Spleen (tissue), 11 donors: ENCODE results near the gene TOP3A. TPM values are rescaled to one million over a fixed set of nuclear protein-coding genes. Genes with fewer than 3 reads are reported as not detected.

Experiments used
- DNase-seq: peaks from one replicate; pipeline ENCODE4 v3.0.0-alpha.2; 2020
- H3K27ac ChIP-seq, 8 donors: fragments of 200-600 bp; sonication (generic) in 7 of 8; 1 replicate in 4 of 8; 2 replicates in 4 of 8; pipeline versions ENCODE4 v1.5.0 to v1.8.0; 2016 to 2021; ENCODE audit warnings: inconsistent platforms in 4 of 8, mild to moderate bottlenecking in 4 of 8, moderate library complexity in 1 of 8
- H3K27me3 ChIP-seq, 7 donors: fragments of 200-600 bp; sonication (generic) in 6 of 7; replicated peaks in 1 of 7; 1 replicate in 4 of 7; 2 replicates in 3 of 7; pipeline versions ENCODE4 v1.5.0 to v1.8.0; 2016 to 2021; ENCODE audit warnings: inconsistent platforms in 3 of 7, mild to moderate bottlenecking in 1 of 7
- H3K36me3 ChIP-seq, 6 donors: fragments of 200-600 bp; sonication (generic) in 5 of 6; 1 replicate in 4 of 6; 2 replicates in 2 of 6; pipeline versions ENCODE4 v1.5.0 to v1.8.0; 2016 to 2021; ENCODE audit warnings: inconsistent platforms in 2 of 6
- H3K4me1 ChIP-seq, 6 donors: fragments of 200-600 bp; sonication (generic) in 5 of 6; 1 replicate in 3 of 6; 2 replicates in 3 of 6; pipeline versions ENCODE4 v1.5.0 to v1.8.0; 2016 to 2021; ENCODE audit warnings: inconsistent platforms in 3 of 6
- H3K4me3 ChIP-seq, 8 donors: fragments of 200-600 bp; sonication (generic) in 7 of 8; 1 replicate in 4 of 8; 2 replicates in 4 of 8; pipeline versions ENCODE4 v1.5.0 to v1.8.0; 2016 to 2021; ENCODE audit warnings: inconsistent platforms in 4 of 8, mild to moderate bottlenecking in 4 of 8, moderate library complexity in 2 of 8
- H3K9me3 ChIP-seq, 8 donors: fragments of 200-600 bp; sonication (generic) in 7 of 8; 1 replicate in 4 of 8; 2 replicates in 4 of 8; pipeline versions ENCODE4 v1.5.0 to v1.8.0; 2016 to 2021; ENCODE audit warnings: inconsistent platforms in 4 of 8
- CTCF ChIP-seq, 11 experiments: fragments of 200-600 bp in 7 of 11; fragments of 450-650 bp in 4 of 11; sonication (generic) in 4 of 11; IDR thresholded peaks in 8 of 11; conservative IDR thresholded peaks in 3 of 11; 1 replicate in 7 of 11; 2 replicates in 4 of 11; pipeline versions ENCODE4 v1.4.0 to v1.8.0; 2016 to 2021; ENCODE audit warnings: antibody characterized with exemption in 11 of 11, inconsistent platforms in 4 of 11, mild to moderate bottlenecking in 1 of 11
- POLR2A ChIP-seq, 3 donors: fragments of 450-650 bp; IDR thresholded peaks; one replicate each; pipeline ENCODE4 v1.5.1; 2017; ENCODE audit warnings: antibody characterized with exemption in 3 of 3, mild to moderate bottlenecking in 1 of 3
- POLR2AphosphoS5 ChIP-seq, 3 donors: sonication (generic); formaldehyde crosslinking; IDR thresholded peaks; one replicate each; pipeline ENCODE4 v1.5.1; 2017; ENCODE audit warnings: antibody characterized with exemption in 3 of 3
- WGBS, 5 donors: extraction: QIAGEN DNeasy Blood & Tissue Kit in 3 of 5; methylation state at CpG; one replicate each; pipeline versions ENCODE4 v1.1.5 to v1.1.7; 2013 to 2018; 5-methylcytosine and 5-hydroxymethylcytosine counted together
- intact Hi-C: fragments of 100-400 bp; cut with DNase I; formaldehyde crosslinking; loops from one replicate; pipeline ENCODE4 v1.15.0; 2023; ENCODE audit warnings: low total_unique reads
- microRNA-seq, 3 donors: library from miRNA; unstranded; fragments of <30 nt; microRNA quantifications; one replicate each; pipeline versions ENCODE4 to v1.1.0, GENCODE V29; 2019 to 2020
- polyA plus RNA-seq, 3 donors: library from polyadenylated mRNA; stranded (reverse); fragments of 200-250 nt; gene quantifications; one replicate each; pipeline ENCODE4 v1.2.1, GENCODE V29; 2013
- total RNA-seq, 7 donors: library from RNA; depleted of rRNA in 3 of 7; stranded (reverse); fragments of >200 nt in 3 of 7; fragmentation: NEBNext Ultra II Directional in 4 of 7; extraction: Animal tissue kit (Norgen Biotek cat#: 25700) in 4 of 7; gene quantifications; one replicate each; pipeline versions ENCODE4 v1.1.0 to v1.2.1, GENCODE V29; 2016 to 2021
- donor health status: healthy with polysubstance abuse.
- donor health status: DM: no; HTN: no; CAD: no; lungs with moderate emphysema.
- donor health status: DM: no; HTN: no; CAD: no.
- donor health status: Bipolar disorder and iron deficiency.
- donor health status: healthy.
- donor health status: DM: no; HTN: no; CAD: no.
- donor health status: DM: yes; HTN: yes; CAD: no.

Gene TOP3A
- total and polyA plus RNA-seq, 10 donors, result 9.8 to 60.1 (median 43.9) TPM

DNA sequence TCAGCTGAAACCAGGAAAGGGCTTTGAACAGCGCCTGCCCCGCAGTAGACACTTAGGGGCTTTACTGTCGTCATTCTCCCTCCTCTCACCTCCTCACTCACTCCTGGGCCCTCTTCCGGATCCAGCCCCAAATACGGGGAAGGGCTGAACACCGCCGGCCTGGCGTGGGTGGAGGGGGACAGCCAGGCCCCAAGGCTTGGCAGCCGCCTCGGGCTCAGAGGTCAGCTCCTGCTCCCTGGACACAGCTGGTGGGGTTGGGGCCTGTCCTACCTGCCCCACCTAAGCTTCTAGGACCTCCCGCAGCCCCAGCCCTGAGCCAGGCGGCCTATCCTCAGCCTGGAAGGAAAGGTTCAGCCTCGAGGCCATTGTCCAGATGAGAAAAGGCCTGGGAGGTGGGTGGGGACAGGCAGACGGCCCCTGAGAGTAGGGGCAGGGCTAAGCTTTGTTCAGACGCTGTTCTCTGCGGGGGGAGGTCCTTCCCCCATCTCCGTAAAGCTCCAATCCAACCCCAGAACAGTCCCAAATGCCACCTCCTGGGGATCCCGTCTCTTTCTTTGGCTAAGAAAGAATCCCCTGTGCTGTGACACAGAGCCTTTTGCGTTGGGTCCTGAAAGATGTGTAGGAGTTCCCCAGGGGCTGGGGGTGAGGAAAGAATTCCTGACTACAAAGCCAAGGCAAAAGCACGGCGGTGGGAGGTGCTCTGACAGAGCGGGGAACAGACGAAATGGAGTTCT, 90.2 kb downstream of the TOP3A start:
- intact Hi-C loops, result no loop called here
- no peaks in the 10 kb centered on the region for H3K27me3 ChIP-seq
- H3K27ac ChIP-seq, result peak overlapping the region in 5 of 8 donors; percentile 33 to 66 (median 55)
- H3K9me3 ChIP-seq, result no peaks in the 10 kb centered on the region
- DNase-seq, result no peak
- 55 to 66% (median 59%) methylated on average over 22 to 23 of the region's 23 CpGs for WGBS, 5 donors
- TF ChIP-seq POLR2AphosphoS5 (IDR thresholded peaks at IDR 0.05), result no peak
- TF ChIP-seq CTCF (IDR thresholded peaks at IDR 0.05 in 8 of 11, conservative IDR thresholded peaks at IDR 0.05 in 3 of 11), result no peak
- no peak for TF ChIP-seq POLR2A (IDR thresholded peaks at IDR 0.05)
- peaks cover 3 to 42% (median 20%) of the 10 kb centered on the region in 6 donors for H3K4me1 ChIP-seq
- peak overlapping the region in 6 of 8 donors; percentile 21 to 82 (median 56) for H3K4me3 ChIP-seq
- H3K36me3 ChIP-seq, result no peaks in the 10 kb centered on the region

DNA sequence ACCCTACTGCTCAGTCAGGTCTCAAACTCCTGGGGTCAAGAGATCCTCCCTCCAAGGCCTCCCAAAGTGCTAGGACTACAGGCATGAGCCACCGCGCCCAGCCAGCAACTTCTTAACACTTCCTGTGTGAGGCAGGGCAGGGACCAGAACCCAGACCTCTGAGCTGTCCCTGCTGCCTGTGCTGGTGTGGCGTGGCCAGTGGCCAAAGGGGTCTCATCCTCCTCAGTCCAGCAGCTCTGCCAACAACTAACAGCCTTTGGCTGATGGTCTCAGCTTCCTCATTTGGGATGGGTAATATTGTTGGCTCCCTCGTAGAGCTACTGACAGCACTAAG, 90.8 kb downstream of the TOP3A start:
- WGBS, 5 donors, result 79 to 91% (median 86%) methylated on average over 4 of the region's 4 CpGs
- TF ChIP-seq CTCF (IDR thresholded peaks at IDR 0.05 in 8 of 11, conservative IDR thresholded peaks at IDR 0.05 in 3 of 11) (no peak), POLR2A (IDR thresholded peaks at IDR 0.05) (no peak), POLR2AphosphoS5 (IDR thresholded peaks at IDR 0.05) (no peak)
- DNase-seq, result no peak
- no peaks in the 10 kb centered on the region for H3K36me3 ChIP-seq
- H3K27ac ChIP-seq, result no peak overlapping the region
- no peak overlapping the region for H3K4me3 ChIP-seq
- no peaks in the 10 kb centered on the region for H3K9me3 ChIP-seq
- no peaks in the 10 kb centered on the region for H3K27me3 ChIP-seq
- peaks cover 3 to 38% (median 23%) of the 10 kb centered on the region in 6 donors for H3K4me1 ChIP-seq
- intact Hi-C loops, result no loop called here

Small RNAs within 50 kb of the gene (microRNA-seq; reads per million reads assigned to microRNA genes)
- 0 to 0.36 (median 0) reads per million in 3 donors for gene MIR6778

Other genes starting within 250 kb of the TOP3A start
- 10 to 100 TPM; 38.1 to 50.7 (median 49.4) TPM for gene DRG2, start 227.0 kb downstream of the TOP3A start, total RNA-seq
- 10 to 100 TPM; 39.3 to 69.1 (median 58.0) TPM for gene DRG2, start 227.0 kb downstream of the TOP3A start, polyA plus RNA-seq
- gene MYO15A, start 206.2 kb downstream of the TOP3A start, total RNA-seq, result 1 to 10 TPM in 2 of 7 donors, under 1 TPM in 5; 0.26 to 1.9 (median 0.92) TPM
- gene MYO15A, start 206.2 kb downstream of the TOP3A start, polyA plus RNA-seq, result 1 to 10 TPM in 1 of 3 donors, under 1 TPM in 2; 0.61 to 1.8 (median 0.74) TPM
- gene ALKBH5, start 131.2 kb downstream of the TOP3A start, total RNA-seq, result 100 to 1,000 TPM in 3 of 7 donors, 10 to 100 TPM in 4; 73.7 to 120 (median 94.9) TPM
- gene ALKBH5, start 131.2 kb downstream of the TOP3A start, polyA plus RNA-seq, result 10 to 100 TPM; 27.1 to 51.5 (median 36.6) TPM
- 10 to 100 TPM; 10.7 to 23.4 (median 18.4) TPM for gene LLGL1, start 89.4 kb downstream of the TOP3A start, total RNA-seq
- 10 to 100 TPM in 1 of 3 donors, 1 to 10 TPM in 2; 2.9 to 11.2 (median 3.4) TPM for gene LLGL1, start 89.4 kb downstream of the TOP3A start, polyA plus RNA-seq
- gene FLII, start 56.3 kb downstream of the TOP3A start, total RNA-seq, result 100 to 1,000 TPM; 272 to 346 (median 287) TPM
- gene FLII, start 56.3 kb downstream of the TOP3A start, polyA plus RNA-seq, result 100 to 1,000 TPM; 143 to 214 (median 211) TPM
- 10 to 100 TPM in 6 of 7 donors, 1 to 10 TPM in 1; 8.5 to 24.8 (median 13.5) TPM for gene MIEF2, start 54.3 kb downstream of the TOP3A start, total RNA-seq
- 1 to 10 TPM; 4.6 to 7.5 (median 4.8) TPM for gene MIEF2, start 54.3 kb downstream of the TOP3A start, polyA plus RNA-seq
- gene SMCR8, start 299 bp upstream of the TOP3A start, total RNA-seq, result 10 to 100 TPM; 25.8 to 38.0 (median 32.3) TPM
- gene SMCR8, start 299 bp upstream of the TOP3A start, polyA plus RNA-seq, result 1 to 10 TPM; 3.9 to 9.2 (median 4.0) TPM
- 10 to 100 TPM; 28.4 to 68.7 (median 47.8) TPM for gene SHMT1, start 48.6 kb upstream of the TOP3A start, total RNA-seq
- 10 to 100 TPM in 2 of 3 donors, 1 to 10 TPM in 1; 9.1 to 26.2 (median 18.1) TPM for gene SHMT1, start 48.6 kb upstream of the TOP3A start, polyA plus RNA-seq
- gene EVPLL, start 62.8 kb upstream of the TOP3A start, total RNA-seq, result not detected
- gene EVPLL, start 62.8 kb upstream of the TOP3A start, polyA plus RNA-seq, result not detected
- 1 to 10 TPM in 5 of 7 donors, under 1 TPM in 2; 0.20 to 6.1 (median 2.3) TPM for gene LGALS9C, start 161.8 kb upstream of the TOP3A start, total RNA-seq
- 1 to 10 TPM in 2 of 3 donors, under 1 TPM in 1; 0.59 to 2.1 (median 1.2) TPM for gene LGALS9C, start 161.8 kb upstream of the TOP3A start, polyA plus RNA-seq